ENCODE data around the gene CDC37L1. TPM values are rescaled to one million over a fixed set of nuclear protein-coding genes. Genes with fewer than 3 reads are reported as not detected.

Gene CDC37L1
- polyA plus RNA-seq, 1 donor (not counting 4 experiments of a cell fraction or from before 2014, with no cell fraction given) = 15.5 TPM

- no peaks in the 10 kb centered on the region for H3K9me1 ChIP-seq (ENCODE audit: control insufficient read depth, extremely low read depth, insufficient read depth, low read length)
- TF ChIP-seq, protein P1, sequence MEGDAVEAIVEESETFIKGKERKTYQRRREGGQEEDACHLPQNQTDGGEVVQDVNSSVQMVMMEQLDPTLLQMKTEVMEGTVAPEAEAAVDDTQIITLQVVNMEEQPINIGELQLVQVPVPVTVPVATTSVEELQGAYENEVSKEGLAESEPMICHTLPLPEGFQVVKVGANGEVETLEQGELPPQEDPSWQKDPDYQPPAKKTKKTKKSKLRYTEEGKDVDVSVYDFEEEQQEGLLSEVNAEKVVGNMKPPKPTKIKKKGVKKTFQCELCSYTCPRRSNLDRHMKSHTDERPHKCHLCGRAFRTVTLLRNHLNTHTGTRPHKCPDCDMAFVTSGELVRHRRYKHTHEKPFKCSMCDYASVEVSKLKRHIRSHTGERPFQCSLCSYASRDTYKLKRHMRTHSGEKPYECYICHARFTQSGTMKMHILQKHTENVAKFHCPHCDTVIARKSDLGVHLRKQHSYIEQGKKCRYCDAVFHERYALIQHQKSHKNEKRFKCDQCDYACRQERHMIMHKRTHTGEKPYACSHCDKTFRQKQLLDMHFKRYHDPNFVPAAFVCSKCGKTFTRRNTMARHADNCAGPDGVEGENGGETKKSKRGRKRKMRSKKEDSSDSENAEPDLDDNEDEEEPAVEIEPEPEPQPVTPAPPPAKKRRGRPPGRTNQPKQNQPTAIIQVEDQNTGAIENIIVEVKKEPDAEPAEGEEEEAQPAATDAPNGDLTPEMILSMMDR (optimal IDR thresholded peaks at IDR 0.05 in 1 of 3, IDR thresholded peaks at IDR 0.05 in 1 of 3, conservative IDR thresholded peaks at IDR 0.05 in 1 of 3; ENCODE audit: extremely low read depth in 1 of 3, insufficient read depth in 2 of 3, low read length in 3 of 3) = peak in 1 of 3 experiments; percentile 41
- no peak for TF ChIP-seq EZH2 (IDR thresholded peaks at IDR 0.05; ENCODE audit: low read length)
- dilution Hi-C loops (cut with MboI; ENCODE audit: extremely low pct_ligation_motif_present, low sequenced_read_pairs) = no loop called here
- H2AFZ ChIP-seq (ENCODE audit: control insufficient read depth, low read length) = peak overlapping the region; percentile 87
- H3K27me3 ChIP-seq (ENCODE audit: control insufficient read depth, extremely low read depth, insufficient read depth, low read length) = no peaks in the 10 kb centered on the region
- DNase-seq (ENCODE audit: low read depth, low spot score) (no peak), FAIRE-seq (no peak)
- H3K9ac ChIP-seq (ENCODE audit: control insufficient read depth, extremely low read depth, insufficient read depth, low read length) = peak overlapping the region; percentile 85
- no peaks in the 10 kb centered on the region for H3K36me3 ChIP-seq (ENCODE audit: control insufficient read depth in 2 of 2, extremely low read depth in 1 of 2, insufficient read depth in 2 of 2, low read length in 2 of 2)
- H3K27ac ChIP-seq (ENCODE audit: control insufficient read depth, insufficient read depth, low read length) = peak overlapping the region; percentile 64
- H3K4me1 ChIP-seq (ENCODE audit: control insufficient read depth, extremely low read depth, insufficient read depth, low read length) = peaks cover 23% of the 10 kb centered on the region
- peaks cover 39% of the 10 kb centered on the region for H3K79me2 ChIP-seq (ENCODE audit: control insufficient read depth, insufficient read depth, low read length)
- H3K4me2 ChIP-seq (ENCODE audit: control insufficient read depth, extremely low read depth, insufficient read depth, low read depth, low read length) = peak overlapping the region; percentile 85
- H3K4me3 ChIP-seq (ENCODE audit: control insufficient read depth in 2 of 3, extremely low read depth in 1 of 3, insufficient read depth in 2 of 3, low read depth in 1 of 3, low read length in 3 of 3) = peak overlapping the region; percentile 71 to 83 (median 77)
- no peaks in the 10 kb centered on the region for H4K20me1 ChIP-seq (ENCODE audit: control insufficient read depth, extremely low read depth, insufficient read depth, low read length)
- H3K9me3 ChIP-seq (ENCODE audit: control insufficient read depth, low read depth, low read length) = no peaks in the 10 kb centered on the region
Observed at GRCh38 chr9:4741365-4742089, 62.2 kb downstream of the CDC37L1 start.

DNA sequence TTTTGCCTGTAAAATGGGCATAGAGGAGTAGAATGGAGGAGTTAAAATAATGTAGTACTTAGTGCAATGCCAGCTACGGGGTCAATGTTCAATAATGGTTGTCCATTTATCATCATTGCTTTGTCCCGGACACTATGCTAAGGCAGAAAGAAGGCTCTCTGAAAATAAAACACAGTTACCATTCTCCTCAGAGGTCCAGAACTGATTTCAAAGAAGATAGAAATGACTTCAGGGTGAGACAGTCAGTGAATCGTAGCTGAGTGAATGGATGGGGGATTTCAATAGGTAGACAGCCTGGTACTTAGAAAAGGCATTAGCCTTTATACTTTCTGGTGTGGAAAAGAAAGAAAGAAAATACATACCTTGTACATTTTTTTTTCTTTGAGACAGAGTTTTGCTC is 62.9 kb downstream of the CDC37L1 start:
- Histone ChIP-seq H2AFZ (ENCODE audit: control insufficient read depth, low read length) (peak overlapping the region; percentile 87), H4K20me1 (ENCODE audit: control insufficient read depth, extremely low read depth, insufficient read depth, low read length) (no peaks in the 10 kb centered on the region), H3K4me2 (ENCODE audit: control insufficient read depth, extremely low read depth, insufficient read depth, low read depth, low read length) (peak overlapping the region; percentile 85), H3K27ac (ENCODE audit: control insufficient read depth, insufficient read depth, low read length) (peak overlapping the region; percentile 64), H3K36me3 (ENCODE audit: control insufficient read depth in 2 of 2, extremely low read depth in 1 of 2, insufficient read depth in 2 of 2, low read length in 2 of 2) (no peaks in the 10 kb centered on the region), H3K27me3 (ENCODE audit: control insufficient read depth, extremely low read depth, insufficient read depth, low read length) (no peaks in the 10 kb centered on the region), H3K4me1 (ENCODE audit: control insufficient read depth, extremely low read depth, insufficient read depth, low read length) (peaks cover 23% of the 10 kb centered on the region), H3K79me2 (ENCODE audit: control insufficient read depth, insufficient read depth, low read length) (peaks cover 34% of the 10 kb centered on the region), H3K4me3 (ENCODE audit: control insufficient read depth in 2 of 3, extremely low read depth in 1 of 3, insufficient read depth in 2 of 3, low read depth in 1 of 3, low read length in 3 of 3) (peak overlapping the region in 1 of 3 experiments; percentile 39), H3K9ac (ENCODE audit: control insufficient read depth, extremely low read depth, insufficient read depth, low read length) (no peak overlapping the region), H3K9me3 (ENCODE audit: control insufficient read depth, low read depth, low read length) (no peaks in the 10 kb centered on the region), H3K9me1 (ENCODE audit: control insufficient read depth, extremely low read depth, insufficient read depth, low read length) (no peaks in the 10 kb centered on the region)
- dilution Hi-C loops (cut with MboI; ENCODE audit: extremely low pct_ligation_motif_present, low sequenced_read_pairs) = no loop called here
- FAIRE-seq (no peak), DNase-seq (ENCODE audit: low read depth, low spot score) (no peak)
- no peak for TF ChIP-seq EZH2 (IDR thresholded peaks at IDR 0.05; ENCODE audit: low read length)
- TF ChIP-seq, protein P1 (optimal IDR thresholded peaks at IDR 0.05 in 1 of 3, IDR thresholded peaks at IDR 0.05 in 1 of 3, conservative IDR thresholded peaks at IDR 0.05 in 1 of 3; ENCODE audit: extremely low read depth in 1 of 3, insufficient read depth in 2 of 3, low read length in 3 of 3) = no peak
